ENCODE results near the gene DCT.

GRCh38 chr13:94427313-94427953 is 52.0 kb downstream of the DCT start:
- TF ChIP-seq EZH2 (IDR thresholded peaks at IDR 0.05) = no peak
- TF ChIP-seq CTCF (IDR thresholded peaks at IDR 0.05) = no peak

Measured in neural progenitor cell (in vitro differentiated cells).